ENCODE data around the gene CENPP.
"Not testable (repeated sequence)": the region's sequence is repeated elsewhere in the genome, so short reads cannot be mapped to it uniquely, and the experiment has no call there.

CENPP gene

GRCh38 chr9:92558612-92559374 is 233.0 kb downstream of the CENPP start:
- no peak for DNase-seq

GRCh38 chr9:92561374-92562330 is 235.9 kb downstream of the CENPP start:
- DNase-seq: no peak

GRCh38 chr9:92562461-92562967 is 236.8 kb downstream of the CENPP start:
- no peak for DNase-seq

GRCh38 chr9:92563116-92564100 is 237.7 kb downstream of the CENPP start:
- no peak for DNase-seq

GRCh38 chr9:92564504-92564903 is 238.8 kb downstream of the CENPP start:
- no peak for DNase-seq

DNA sequence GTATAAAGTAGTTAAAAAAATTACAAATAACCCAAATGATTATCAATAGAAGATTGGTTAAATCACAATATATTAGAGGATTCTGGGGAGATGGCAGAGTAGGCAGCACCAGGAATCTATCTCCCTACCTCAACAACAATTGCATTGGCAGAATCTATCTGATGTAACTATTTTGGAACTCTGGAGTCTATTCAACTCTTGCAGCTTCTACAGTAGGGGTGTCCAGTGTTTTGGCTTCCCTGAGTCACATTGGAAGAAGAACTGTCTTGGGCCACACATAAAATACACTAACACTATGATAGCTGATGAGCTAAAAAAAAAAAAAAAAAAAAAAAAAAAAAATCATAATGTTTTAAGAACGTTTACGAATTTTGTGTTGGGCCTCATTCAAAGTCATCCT is 239.2 kb downstream of the CENPP start:
- DNase-seq: no peak

DNA sequence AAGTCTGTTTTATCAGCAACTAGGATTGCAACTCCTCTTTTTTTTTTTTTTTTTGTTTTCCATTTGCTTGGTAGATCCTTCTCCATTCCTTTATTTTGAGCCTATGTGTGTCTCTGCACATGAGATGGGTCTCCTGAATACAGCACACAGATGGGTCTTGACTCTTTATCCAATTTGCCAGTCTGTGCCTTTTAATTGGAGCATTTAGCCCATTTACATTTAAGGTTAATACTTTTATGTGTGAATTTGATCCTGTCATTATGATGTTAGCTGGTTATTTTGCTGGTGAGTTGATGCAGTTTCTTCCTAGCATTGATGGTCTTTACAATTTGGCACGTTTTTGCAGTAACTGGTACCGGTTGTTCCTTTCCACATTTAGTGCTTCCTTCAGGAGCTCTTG is 246.1 kb downstream of the CENPP start:
- not testable (repeated sequence) for DNase-seq

DNA sequence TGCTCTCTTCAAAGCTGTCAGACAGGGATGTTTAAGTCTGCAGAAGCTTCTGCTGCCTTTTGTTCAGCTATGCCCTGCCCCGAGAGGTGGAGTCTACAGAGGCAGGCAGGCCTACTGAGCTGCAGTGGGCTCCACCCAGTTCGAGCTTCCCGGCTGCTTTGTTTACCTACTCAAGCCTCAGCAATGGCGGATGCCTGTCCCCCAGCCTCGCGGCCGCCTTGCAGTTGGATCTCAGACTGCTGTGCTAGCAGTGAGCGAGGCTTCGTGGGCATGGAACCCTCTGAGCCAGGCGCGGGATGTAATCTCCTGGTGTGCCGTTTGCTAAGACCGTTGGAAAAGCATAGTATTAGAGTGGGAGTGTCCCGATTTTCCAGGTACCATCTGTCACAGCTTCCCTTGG is 247.9 kb downstream of the CENPP start:
- not testable (repeated sequence) for DNase-seq

- no peak for DNase-seq
Observed at GRCh38 chr9:92576175-92576574, 250.4 kb downstream of the CENPP start.

DNA sequence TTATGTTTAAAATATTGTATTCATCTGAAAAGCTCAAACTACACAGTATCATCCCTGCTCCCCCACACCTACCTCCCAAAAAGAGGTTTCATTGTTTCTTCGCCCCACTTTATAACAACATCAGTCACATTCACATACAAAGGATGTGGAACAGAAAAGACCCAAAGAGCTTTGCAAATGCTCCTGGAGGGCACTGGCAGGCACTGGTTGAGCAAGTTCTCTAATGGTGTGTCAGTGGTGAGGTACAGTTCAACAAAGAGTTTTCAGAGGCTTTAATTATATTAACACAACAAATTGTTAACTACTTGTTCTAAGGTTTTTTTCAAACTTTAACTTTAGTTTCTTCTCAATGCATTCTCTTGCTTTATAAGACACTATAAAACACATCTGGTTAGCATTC is 264.2 kb downstream of the CENPP start:
- no peak for DNase-seq

- DNase-seq: no peak
Observed at GRCh38 chr9:92590377-92590776, 264.6 kb downstream of the CENPP start.

DNA sequence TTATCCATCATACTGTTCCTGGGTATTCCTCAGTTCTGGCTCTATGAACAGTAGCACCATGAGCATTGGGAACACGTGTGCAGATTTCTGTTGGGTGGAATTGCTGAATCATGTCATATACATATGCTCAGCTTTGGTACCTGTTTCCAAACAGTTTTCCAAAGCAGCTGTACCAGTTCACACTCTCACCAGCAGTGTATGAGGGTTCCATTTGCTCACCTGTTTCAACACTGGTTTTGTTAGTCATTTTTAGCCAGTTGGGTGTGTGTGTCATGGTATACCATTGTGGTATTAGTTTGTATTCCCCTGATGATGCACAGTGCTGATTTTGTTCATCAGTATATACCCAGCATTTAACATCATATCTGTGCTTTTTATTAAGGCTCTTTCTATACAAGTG is 266.8 kb downstream of the CENPP start:
- no peak for DNase-seq

GRCh38 chr9:92592946-92593861 is 267.5 kb downstream of the CENPP start:
- no peak for DNase-seq

GRCh38 chr9:92595075-92595474 is 269.3 kb downstream of the CENPP start:
- DNase-seq: not testable (repeated sequence)

DNA sequence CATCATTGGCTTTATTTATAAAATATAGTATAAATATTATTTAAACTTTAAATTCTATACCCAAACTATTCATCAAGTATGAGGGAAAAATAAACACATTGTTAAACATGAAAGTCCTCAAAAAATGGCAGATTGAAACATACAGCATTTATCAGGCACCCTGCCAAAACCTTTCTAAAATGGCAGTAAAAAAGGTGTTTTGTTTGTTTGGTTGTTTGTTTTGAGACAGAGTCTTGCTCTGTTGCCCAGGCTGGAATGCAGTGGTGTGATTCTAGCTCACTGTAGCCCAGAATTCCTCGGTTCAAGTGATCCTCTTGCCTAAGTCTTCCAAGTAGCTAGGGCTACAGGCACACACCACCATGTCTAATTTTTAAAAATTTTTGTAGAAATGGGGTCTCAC is 270.2 kb downstream of the CENPP start:
- DNase-seq: no peak

GRCh38 chr9:92598382-92598781 is 272.6 kb downstream of the CENPP start:
- no peak for DNase-seq

- DNase-seq: no peak
Observed at GRCh38 chr9:92599938-92600461, 274.2 kb downstream of the CENPP start.

GRCh38 chr9:92600462-92601261 is 274.9 kb downstream of the CENPP start:
- DNase-seq: no peak

GRCh38 chr9:92601451-92601850 is 275.7 kb downstream of the CENPP start:
- no peak for DNase-seq

GRCh38 chr9:92602413-92602812 is 276.7 kb downstream of the CENPP start:
- DNase-seq: no peak
